A673 (cell line): ENCODE results near the gene MAGIX. TPM values are rescaled to one million over a fixed set of nuclear protein-coding genes. Genes with fewer than 3 reads are reported as not detected.

Experiments used
- BruUV-seq: library from RNA; stranded (reverse); fragments of 400-500 nt; replicated peaks from 2 replicates; lab custom pipeline; 2021; lab: Mats Ljungman, UMichigan
- CTCF ChIA-PET: fragments of 300-600 bp; sonication (Branson Sonifier 250); formaldehyde crosslinking; loops from one replicate; lab custom pipeline; 2022; ENCODE audit warnings: antibody characterized with exemption; lab: Charles Lee
- POLR2A ChIA-PET: fragments of 300-600 bp; sonication (Branson Sonifier 250); formaldehyde crosslinking; loops from one replicate; lab custom pipeline; 2022; ENCODE audit warnings: antibody characterized with exemption; ENCODE audit not compliant: low non-redundant PET; lab: Charles Lee
- DNase-seq: peaks from one replicate; pipeline ENCODE4 v3.0.0-alpha.2; 2015; ENCODE audit warnings: low spot score
- H3K27ac ChIP-seq: fragments of 200-600 bp; sonication (generic); 2 replicates; pipeline ENCODE4 v1.5.1; 2016; ENCODE audit warnings: mixed run types, low read depth, mild to moderate bottlenecking, mixed read lengths, antibody characterized with exemption, low read length; ENCODE audit not compliant: poor library complexity, severe bottlenecking
- H3K27me3 ChIP-seq: fragments of 200-600 bp; sonication (generic); replicated peaks from 2 replicates; pipeline ENCODE4 v1.6.1; 2017; ENCODE audit warnings: mixed run types, low read depth, mild to moderate bottlenecking, mixed read lengths, antibody characterized with exemption, low read length; ENCODE audit not compliant: insufficient read depth, poor library complexity
- H3K36me3 ChIP-seq: fragments of 200-600 bp; sonication (generic); 2 replicates; pipeline ENCODE4 v1.6.1; 2016; ENCODE audit warnings: mixed run types, mild to moderate bottlenecking, mixed read lengths, antibody characterized with exemption, low read length; ENCODE audit not compliant: insufficient read depth, poor library complexity, severe bottlenecking
- H3K4me1 ChIP-seq: fragments of 200-600 bp; sonication (generic); 2 replicates; pipeline ENCODE4 v1.6.1; 2017; ENCODE audit warnings: mixed run types, mild to moderate bottlenecking, mixed read lengths, antibody characterized with exemption, low read length; ENCODE audit not compliant: insufficient read depth, poor library complexity, severe bottlenecking
- H3K4me3 ChIP-seq: fragments of 200-600 bp; sonication (generic); 2 replicates; pipeline ENCODE4 v1.5.1; 2016; ENCODE audit warnings: low read depth, mixed run types, mild to moderate bottlenecking, mixed read lengths, low read length; ENCODE audit not compliant: poor library complexity, severe bottlenecking
- H3K9me3 ChIP-seq: fragments of 200-600 bp; sonication (generic); 2 replicates; pipeline ENCODE4 v1.6.1; 2016; ENCODE audit warnings: mixed run types, low read depth, mild to moderate bottlenecking, mixed read lengths, antibody characterized with exemption, low read length; ENCODE audit not compliant: poor library complexity, severe bottlenecking
- EZH2 ChIP-seq: fragments of 200-600 bp; sonication (generic); IDR thresholded peaks from 2 replicates; pipeline ENCODE4 v1.6.1; 2017; ENCODE audit warnings: borderline replicate concordance, low read depth, mild to moderate bottlenecking, mixed read lengths, antibody characterized with exemption, low read length; ENCODE audit not compliant: poor library complexity, severe bottlenecking
- intact Hi-C: fragments of 100-400 bp; cut with micrococcal nuclease; formaldehyde crosslinking; loops from one replicate; pipeline ENCODE4 v1.10.0; 2022; ENCODE audit not compliant: unreplicated experiment
- total RNA-seq: library from RNA; stranded (reverse); gene quantifications from 2 replicates; pipeline ENCODE4 v1.2.3, GENCODE V29; 2021
- TF ChIP-seq, protein P1 (sequence below): fragments of 300-800, 200-600 bp; sonication (generic); conservative IDR thresholded peaks from 2 replicates; pipeline ENCODE4 v1.5.1; 2017; ENCODE audit warnings: low read depth, mild to moderate bottlenecking, antibody characterized with exemption, low read length, moderate library complexity, mixed read lengths

The MAGIX gene
- total RNA-seq, 1 experiment from 2014 or later, result 1.1 TPM

DNA sequence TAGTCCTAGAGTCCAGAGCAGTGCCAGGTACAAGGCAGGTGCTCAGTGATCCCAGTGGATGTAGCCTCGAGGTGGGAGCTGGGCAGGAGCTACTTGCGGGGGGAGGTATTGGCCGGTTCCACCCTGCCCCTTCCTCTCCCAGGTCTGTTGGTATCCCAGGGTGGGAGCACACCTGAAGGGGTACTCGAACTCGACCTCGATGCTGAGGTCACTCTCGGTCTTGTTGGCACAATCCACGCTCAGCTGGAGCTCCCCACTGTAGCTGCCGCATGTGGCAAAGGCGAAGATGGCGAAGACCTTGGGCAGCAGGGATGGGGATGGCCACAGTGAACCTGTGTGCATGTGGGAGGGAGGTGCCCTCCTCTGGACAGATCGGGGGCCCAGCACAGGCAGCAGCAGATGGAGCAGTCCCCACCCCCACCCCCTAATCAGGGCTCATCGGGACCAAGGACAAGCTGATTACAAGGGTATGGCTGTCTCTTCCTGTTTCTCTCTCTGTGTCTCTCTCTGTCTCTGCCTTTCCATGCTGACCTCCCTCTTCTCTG lies 35.1 kb downstream of the MAGIX start:
- Histone ChIP-seq H3K4me1 (peaks cover 4% of the 10 kb centered on the region), H3K9me3 (no peaks in the 10 kb centered on the region), H3K36me3 (no peaks in the 10 kb centered on the region), H3K27ac (no peak overlapping the region), H3K27me3 (no peaks in the 10 kb centered on the region), H3K4me3 (no peak overlapping the region)
- ChIA-PET CTCF (no interaction called here), POLR2A (no interaction called here)
- TF ChIP-seq, protein P1, sequence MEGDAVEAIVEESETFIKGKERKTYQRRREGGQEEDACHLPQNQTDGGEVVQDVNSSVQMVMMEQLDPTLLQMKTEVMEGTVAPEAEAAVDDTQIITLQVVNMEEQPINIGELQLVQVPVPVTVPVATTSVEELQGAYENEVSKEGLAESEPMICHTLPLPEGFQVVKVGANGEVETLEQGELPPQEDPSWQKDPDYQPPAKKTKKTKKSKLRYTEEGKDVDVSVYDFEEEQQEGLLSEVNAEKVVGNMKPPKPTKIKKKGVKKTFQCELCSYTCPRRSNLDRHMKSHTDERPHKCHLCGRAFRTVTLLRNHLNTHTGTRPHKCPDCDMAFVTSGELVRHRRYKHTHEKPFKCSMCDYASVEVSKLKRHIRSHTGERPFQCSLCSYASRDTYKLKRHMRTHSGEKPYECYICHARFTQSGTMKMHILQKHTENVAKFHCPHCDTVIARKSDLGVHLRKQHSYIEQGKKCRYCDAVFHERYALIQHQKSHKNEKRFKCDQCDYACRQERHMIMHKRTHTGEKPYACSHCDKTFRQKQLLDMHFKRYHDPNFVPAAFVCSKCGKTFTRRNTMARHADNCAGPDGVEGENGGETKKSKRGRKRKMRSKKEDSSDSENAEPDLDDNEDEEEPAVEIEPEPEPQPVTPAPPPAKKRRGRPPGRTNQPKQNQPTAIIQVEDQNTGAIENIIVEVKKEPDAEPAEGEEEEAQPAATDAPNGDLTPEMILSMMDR, result no peak
- TF ChIP-seq EZH2, result no peak
- DNase-seq, result no peak
- BruUV-seq, result no TSS peak
- intact Hi-C loops, result no loop called here

GRCh38 chrX:49198540-49199314 lies 36.2 kb downstream of the MAGIX start:
- TF ChIP-seq, protein P1, result no peak
- TF ChIP-seq EZH2, result no peak
- CTCF ChIA-PET, result no interaction called here
- Histone ChIP-seq H3K36me3 (no peaks in the 10 kb centered on the region), H3K4me3 (peak overlapping the region; percentile 56), H3K4me1 (peaks cover 4% of the 10 kb centered on the region), H3K9me3 (no peaks in the 10 kb centered on the region), H3K27me3 (no peaks in the 10 kb centered on the region), H3K27ac (no peak overlapping the region)
- no peak for DNase-seq
- no TSS peak for BruUV-seq
- intact Hi-C loops, result no loop called here
- POLR2A ChIA-PET, result no interaction called here

DNA sequence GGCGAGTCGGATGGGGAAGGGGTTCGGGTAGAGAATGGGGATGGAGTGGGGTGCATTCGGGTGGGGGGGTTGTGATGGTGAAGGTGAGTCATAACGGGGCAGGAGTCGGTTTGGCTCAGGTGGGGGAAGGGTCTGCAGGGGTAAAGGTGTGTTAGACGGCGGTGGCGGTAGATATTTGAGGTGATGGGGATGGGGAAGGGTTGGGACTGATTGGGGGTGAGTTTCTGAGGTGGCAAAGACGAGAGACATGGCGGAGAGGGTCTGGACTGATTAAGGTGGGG lies 36.7 kb downstream of the MAGIX start:
- no peaks in the 10 kb centered on the region for H3K27me3 ChIP-seq
- H3K36me3 ChIP-seq, result no peaks in the 10 kb centered on the region
- peak overlapping the region; percentile 56 for H3K4me3 ChIP-seq
- CTCF ChIA-PET, result no interaction called here
- no peaks in the 10 kb centered on the region for H3K9me3 ChIP-seq
- POLR2A ChIA-PET, result no interaction called here
- intact Hi-C loops, result no loop called here
- TF ChIP-seq, protein P1, result no peak
- no peak for TF ChIP-seq EZH2
- H3K4me1 ChIP-seq, result peaks cover 4% of the 10 kb centered on the region
- DNase-seq, result no peak
- BruUV-seq, result no TSS peak
- H3K27ac ChIP-seq, result no peak overlapping the region
